ENCODE data around the gene PRSS2. TPM values are rescaled to one million over a fixed set of nuclear protein-coding genes. Genes with fewer than 3 reads are reported as not detected.
"Not testable (repeated sequence)": the region's sequence is repeated elsewhere in the genome, so short reads cannot be mapped to it uniquely, and the experiment has no call there.

The PRSS2 gene
- total and polyA plus RNA-seq, 3 donors from 2014 or later = not detected

- intact Hi-C loops (cut with DNase I; ENCODE audit: low total_unique reads) = no loop called here
- no peaks in the 10 kb centered on the region for H3K9me3 ChIP-seq
- H3K4me1 ChIP-seq = no peaks in the 10 kb centered on the region
- TF ChIP-seq, protein P1, sequence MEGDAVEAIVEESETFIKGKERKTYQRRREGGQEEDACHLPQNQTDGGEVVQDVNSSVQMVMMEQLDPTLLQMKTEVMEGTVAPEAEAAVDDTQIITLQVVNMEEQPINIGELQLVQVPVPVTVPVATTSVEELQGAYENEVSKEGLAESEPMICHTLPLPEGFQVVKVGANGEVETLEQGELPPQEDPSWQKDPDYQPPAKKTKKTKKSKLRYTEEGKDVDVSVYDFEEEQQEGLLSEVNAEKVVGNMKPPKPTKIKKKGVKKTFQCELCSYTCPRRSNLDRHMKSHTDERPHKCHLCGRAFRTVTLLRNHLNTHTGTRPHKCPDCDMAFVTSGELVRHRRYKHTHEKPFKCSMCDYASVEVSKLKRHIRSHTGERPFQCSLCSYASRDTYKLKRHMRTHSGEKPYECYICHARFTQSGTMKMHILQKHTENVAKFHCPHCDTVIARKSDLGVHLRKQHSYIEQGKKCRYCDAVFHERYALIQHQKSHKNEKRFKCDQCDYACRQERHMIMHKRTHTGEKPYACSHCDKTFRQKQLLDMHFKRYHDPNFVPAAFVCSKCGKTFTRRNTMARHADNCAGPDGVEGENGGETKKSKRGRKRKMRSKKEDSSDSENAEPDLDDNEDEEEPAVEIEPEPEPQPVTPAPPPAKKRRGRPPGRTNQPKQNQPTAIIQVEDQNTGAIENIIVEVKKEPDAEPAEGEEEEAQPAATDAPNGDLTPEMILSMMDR (IDR thresholded peaks at IDR 0.05) = no peak
- TF ChIP-seq POLR2A (IDR thresholded peaks at IDR 0.05) = no peak
- no peak for DNase-seq
- 86 to 90% methylated on average over 12 of the region's 12 CpGs for WGBS, 2 donors
- H3K27ac ChIP-seq = no peak overlapping the region
- no peak overlapping the region for H3K4me3 ChIP-seq
- no peaks in the 10 kb centered on the region for H3K27me3 ChIP-seq
- no peaks in the 10 kb centered on the region for H3K36me3 ChIP-seq (ENCODE audit: low read depth, missing control alignments)
Measured at GRCh38 chr7:142773230-142773629, 2.5 kb downstream of the PRSS2 start.

GRCh38 chr7:142773937-142774744 lies 3.4 kb downstream of the PRSS2 start:
- DNase-seq = no peak
- H3K27ac ChIP-seq = no peak overlapping the region
- no peaks in the 10 kb centered on the region for H3K4me1 ChIP-seq
- H3K36me3 ChIP-seq (ENCODE audit: low read depth, missing control alignments) = no peaks in the 10 kb centered on the region
- TF ChIP-seq POLR2A (IDR thresholded peaks at IDR 0.05) = no peak
- TF ChIP-seq, protein P1 (IDR thresholded peaks at IDR 0.05) = no peak
- no peaks in the 10 kb centered on the region for H3K27me3 ChIP-seq
- 64 to 80% methylated on average over 4 of the region's 4 CpGs for WGBS, 2 donors
- no peak overlapping the region for H3K4me3 ChIP-seq
- H3K9me3 ChIP-seq = no peaks in the 10 kb centered on the region
- intact Hi-C loops (cut with DNase I; ENCODE audit: low total_unique reads) = no loop called here

- TF ChIP-seq, protein P1 (IDR thresholded peaks at IDR 0.05) = no peak
- Histone ChIP-seq H3K4me1 (no peaks in the 10 kb centered on the region), H3K36me3 (ENCODE audit: low read depth, missing control alignments) (no peaks in the 10 kb centered on the region), H3K4me3 (no peak overlapping the region), H3K27ac (no peak overlapping the region), H3K27me3 (no peaks in the 10 kb centered on the region), H3K9me3 (no peaks in the 10 kb centered on the region)
- intact Hi-C loops (cut with DNase I; ENCODE audit: low total_unique reads) = loop anchor here (5.0 kb wide), 1 partner anchor 63 kb away; no protein-coding TSS in a partner anchor
- DNase-seq = no peak
- 72 to 75% methylated on average over 8 of the region's 8 CpGs for WGBS, 2 donors
Measured at GRCh38 chr7:142774826-142775225, 4.1 kb downstream of the PRSS2 start.

- DNase-seq; H3K27me3 ChIP-seq; H3K27ac ChIP-seq; H3K4me1 ChIP-seq; H3K4me3 ChIP-seq; H3K9me3 ChIP-seq; H3K36me3 ChIP-seq (ENCODE audit: low read depth, missing control alignments): not testable (repeated sequence)
- intact Hi-C loops (cut with DNase I; ENCODE audit: low total_unique reads) = loop anchor here (5.0 kb wide), 1 partner anchor 63 kb away; no protein-coding TSS in a partner anchor
- 78 to 82% methylated on average over 5 to 6 of the region's 6 CpGs for WGBS, 2 donors
Measured at GRCh38 chr7:142775351-142776115, 4.8 kb downstream of the PRSS2 start.

GRCh38 chr7:142776206-142776844 lies 5.6 kb downstream of the PRSS2 start:
- WGBS, 2 donors = 74 to 84% methylated on average over 9 of the region's 9 CpGs
- no peak for DNase-seq
- Histone ChIP-seq H3K4me3 (no peak overlapping the region), H3K4me1 (no peaks in the 10 kb centered on the region), H3K36me3 (ENCODE audit: low read depth, missing control alignments) (no peaks in the 10 kb centered on the region), H3K9me3 (no peaks in the 10 kb centered on the region), H3K27me3 (no peaks in the 10 kb centered on the region), H3K27ac (no peak overlapping the region)
- TF ChIP-seq POLR2A (IDR thresholded peaks at IDR 0.05) = no peak
- TF ChIP-seq, protein P1 (IDR thresholded peaks at IDR 0.05) = no peak
- intact Hi-C loops (cut with DNase I; ENCODE audit: low total_unique reads) = loop anchor here (5.0 kb wide), 1 partner anchor 64 kb away; no protein-coding TSS in a partner anchor

GRCh38 chr7:142776845-142777225 lies 6.1 kb downstream of the PRSS2 start:
- not testable (repeated sequence) for H3K27ac ChIP-seq; H3K27me3 ChIP-seq; H3K4me1 ChIP-seq; H3K9me3 ChIP-seq; H3K36me3 ChIP-seq (ENCODE audit: low read depth, missing control alignments); DNase-seq; H3K4me3 ChIP-seq
- intact Hi-C loops (cut with DNase I; ENCODE audit: low total_unique reads) = loop anchor here (5.0 kb wide), 1 partner anchor 65 kb away; no protein-coding TSS in a partner anchor
- WGBS, 2 donors = 92 to 97% methylated on average over 2 of the region's 2 CpGs

All from testis (tissue), 3 donors.